Liver (tissue), 3 donors: ENCODE data around the gene RAB14.

Source experiments
- ATF3 ChIP-seq: IDR thresholded peaks from 2 replicates; pipeline ENCODE4 v1.6.1; 2016; ENCODE audit warnings: antibody characterized with exemption
- CTCF ChIP-seq: fragments of 150-350 bp; IDR thresholded peaks from 2 replicates; pipeline ENCODE4 v1.5.1; 2017; ENCODE audit warnings: improper control_type of control experiment, low read depth, low read length; ENCODE audit not compliant: missing input control
- EGR1 ChIP-seq, 2 donors: IDR thresholded peaks; 2 replicates each; pipeline ENCODE4 v1.6.1; 2016 to 2018; ENCODE audit warnings: antibody characterized with exemption in 2 of 2, low read depth in 2 of 2
- FOXA1 ChIP-seq: IDR thresholded peaks from 2 replicates; pipeline ENCODE4 v1.6.1; 2016; ENCODE audit warnings: antibody characterized with exemption
- GABPA ChIP-seq, 2 donors: IDR thresholded peaks in 1 of 2; conservative IDR thresholded peaks in 1 of 2; 2 replicates each; pipeline ENCODE4 v1.6.1; 2016; ENCODE audit warnings: antibody characterized with exemption in 2 of 2, mild to moderate bottlenecking in 1 of 2, moderate library complexity in 1 of 2
- HNF4A ChIP-seq, 2 donors: conservative IDR thresholded peaks; 2 replicates each; pipeline ENCODE4 v1.6.1; 2016; ENCODE audit warnings: antibody characterized with exemption in 2 of 2, mild to moderate bottlenecking in 2 of 2
- HNF4G ChIP-seq: IDR thresholded peaks from 2 replicates; pipeline ENCODE4 v1.6.1; 2016; ENCODE audit warnings: antibody characterized with exemption
- JUND ChIP-seq, 2 donors: IDR thresholded peaks; 2 replicates each; pipeline ENCODE4 v1.6.1; 2016; ENCODE audit warnings: antibody characterized with exemption in 2 of 2
- MAX ChIP-seq: IDR thresholded peaks from 2 replicates; pipeline ENCODE4 v1.6.1; 2016; ENCODE audit warnings: antibody characterized with exemption
- RAD21 ChIP-seq, 2 donors: IDR thresholded peaks; 2 replicates each; pipeline ENCODE4 v1.6.1; 2016; ENCODE audit warnings: antibody characterized with exemption in 2 of 2, mild to moderate bottlenecking in 2 of 2
- REST ChIP-seq: IDR thresholded peaks from 2 replicates; pipeline ENCODE4 v1.6.1; 2016; ENCODE audit warnings: antibody characterized with exemption, mild to moderate bottlenecking
- SP1 ChIP-seq: IDR thresholded peaks from 2 replicates; pipeline ENCODE4 v1.6.1; 2018; ENCODE audit warnings: antibody characterized with exemption, mild to moderate bottlenecking
- TAF1 ChIP-seq: conservative IDR thresholded peaks from 2 replicates; pipeline ENCODE4 v1.6.1; 2016; ENCODE audit warnings: antibody characterized with exemption, mild to moderate bottlenecking
- YY1 ChIP-seq: IDR thresholded peaks from 2 replicates; pipeline ENCODE4 v1.6.1; 2016; ENCODE audit warnings: antibody characterized with exemption, mild to moderate bottlenecking
- donor health status: healthy.
- donor health status: healthy.

DNA sequence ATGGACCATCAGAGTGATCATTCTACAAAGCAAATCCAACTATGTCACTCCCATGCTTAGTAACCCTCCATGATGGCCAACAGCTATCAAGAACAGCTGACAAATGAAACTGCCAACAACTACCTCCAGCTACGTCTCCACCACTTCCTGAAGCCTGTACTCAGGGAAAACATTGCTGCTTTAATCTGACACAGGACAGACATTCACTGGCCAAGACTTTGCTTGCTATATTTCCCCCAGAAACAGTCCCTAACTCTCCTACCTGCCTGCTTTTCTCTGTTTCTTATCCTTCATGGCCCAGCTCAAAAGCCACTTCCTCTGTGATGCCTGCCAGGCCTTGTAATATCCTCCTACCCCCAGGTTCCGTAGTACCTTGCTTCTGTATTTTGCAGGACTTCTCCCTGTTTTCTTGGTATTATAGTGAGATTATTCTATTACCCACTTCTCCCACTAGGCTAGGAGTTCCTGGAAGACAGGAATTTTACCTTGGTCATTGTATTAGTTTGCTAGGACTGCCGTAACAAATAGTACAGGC lies 14.7 kb upstream of the RAB14 start:
- no peak for TF ChIP-seq JUND (IDR thresholded peaks at IDR 0.05)
- TF ChIP-seq SP1 = no peak
- TF ChIP-seq TAF1 = no peak
- TF ChIP-seq CTCF = no peak
- no peak for TF ChIP-seq MAX
- TF ChIP-seq YY1 = no peak
- TF ChIP-seq ATF3 = no peak
- TF ChIP-seq HNF4A (conservative IDR thresholded peaks at IDR 0.05) = no peak
- TF ChIP-seq RAD21 (IDR thresholded peaks at IDR 0.05) = no peak
- no peak for TF ChIP-seq HNF4G
- no peak for TF ChIP-seq FOXA1
- TF ChIP-seq REST = no peak
- no peak for TF ChIP-seq GABPA (IDR thresholded peaks at IDR 0.05 in 1 of 2, conservative IDR thresholded peaks at IDR 0.05 in 1 of 2)
- TF ChIP-seq EGR1 (IDR thresholded peaks at IDR 0.05; ENCODE audit: low read depth in 2 of 2) = no peak
